Vagina (tissue), 2 donors: ENCODE results near the gene F10. TPM values are rescaled to one million over a fixed set of nuclear protein-coding genes. Genes with fewer than 3 reads are reported as not detected.

Source experiments
- DNase-seq, 2 donors: peaks; one replicate each; pipeline ENCODE4 v3.0.0-alpha.2; 2017; ENCODE audit errors: extremely low spot score in 2 of 2
- H3K27ac ChIP-seq: fragments of 200-600 bp; sonication (generic); one replicate; pipeline ENCODE4 v1.5.1; 2019
- H3K27me3 ChIP-seq: fragments of 200-600 bp; sonication (generic); one replicate; pipeline ENCODE4 v1.5.1; 2019
- H3K36me3 ChIP-seq, 2 donors: fragments of 200-600 bp; sonication (generic); one replicate each; pipeline ENCODE4 v1.5.1; 2017 to 2019
- H3K4me1 ChIP-seq: fragments of 200-600 bp; sonication (generic); one replicate; pipeline ENCODE4 v1.5.1; 2019
- H3K4me3 ChIP-seq, 2 donors: fragments of 200-600 bp; sonication (generic); 1 replicate in 1 of 2; 2 replicates in 1 of 2; pipeline ENCODE4 v1.5.1; 2016 to 2019
- H3K9me3 ChIP-seq: fragments of 200-600 bp; sonication (generic); one replicate; pipeline ENCODE4 v1.5.1; 2019
- POLR2A ChIP-seq, 2 donors: fragments of 450-650 bp; IDR thresholded peaks; one replicate each; pipeline ENCODE4 v1.6.1; 2017; ENCODE audit warnings: antibody characterized with exemption in 2 of 2, mild to moderate bottlenecking in 2 of 2, moderate library complexity in 2 of 2
- POLR2AphosphoS5 ChIP-seq, 2 donors: sonication (generic); formaldehyde crosslinking; IDR thresholded peaks; one replicate each; pipeline ENCODE4 v1.9.0; 2017; ENCODE audit warnings: antibody characterized with exemption in 2 of 2, mild to moderate bottlenecking in 2 of 2, low read depth in 1 of 2; ENCODE audit not compliant: insufficient read depth in 1 of 2
- intact Hi-C: fragments of 100-400 bp; cut with DNase I; formaldehyde crosslinking; loops from one replicate; pipeline ENCODE4 v1.15.1; 2023
- total RNA-seq: library from RNA; depleted of rRNA; stranded (reverse); fragments of >200 nt; gene quantifications from one replicate; pipeline ENCODE4 v1.2.3, GENCODE V29; 2016
- TF ChIP-seq, protein P1 (sequence below), 3 experiments: fragments of 450-650 bp in 2 of 3; fragments of 200-600 bp in 1 of 3; sonication (generic) in 1 of 3; IDR thresholded peaks; one replicate each; pipeline ENCODE4 v1.5.1; 2017 to 2019; ENCODE audit warnings: antibody characterized with exemption in 3 of 3, mild to moderate bottlenecking in 2 of 3, moderate library complexity in 2 of 3

The F10 gene
- total RNA-seq, 1 donor from 2014 or later, result 16.7 TPM

- TF ChIP-seq POLR2A (IDR thresholded peaks at IDR 0.05) (no peak), POLR2AphosphoS5 (IDR thresholded peaks at IDR 0.05; ENCODE audit: insufficient read depth in 1 of 2, low read depth in 1 of 2) (no peak)
- TF ChIP-seq, protein P1, sequence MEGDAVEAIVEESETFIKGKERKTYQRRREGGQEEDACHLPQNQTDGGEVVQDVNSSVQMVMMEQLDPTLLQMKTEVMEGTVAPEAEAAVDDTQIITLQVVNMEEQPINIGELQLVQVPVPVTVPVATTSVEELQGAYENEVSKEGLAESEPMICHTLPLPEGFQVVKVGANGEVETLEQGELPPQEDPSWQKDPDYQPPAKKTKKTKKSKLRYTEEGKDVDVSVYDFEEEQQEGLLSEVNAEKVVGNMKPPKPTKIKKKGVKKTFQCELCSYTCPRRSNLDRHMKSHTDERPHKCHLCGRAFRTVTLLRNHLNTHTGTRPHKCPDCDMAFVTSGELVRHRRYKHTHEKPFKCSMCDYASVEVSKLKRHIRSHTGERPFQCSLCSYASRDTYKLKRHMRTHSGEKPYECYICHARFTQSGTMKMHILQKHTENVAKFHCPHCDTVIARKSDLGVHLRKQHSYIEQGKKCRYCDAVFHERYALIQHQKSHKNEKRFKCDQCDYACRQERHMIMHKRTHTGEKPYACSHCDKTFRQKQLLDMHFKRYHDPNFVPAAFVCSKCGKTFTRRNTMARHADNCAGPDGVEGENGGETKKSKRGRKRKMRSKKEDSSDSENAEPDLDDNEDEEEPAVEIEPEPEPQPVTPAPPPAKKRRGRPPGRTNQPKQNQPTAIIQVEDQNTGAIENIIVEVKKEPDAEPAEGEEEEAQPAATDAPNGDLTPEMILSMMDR (IDR thresholded peaks at IDR 0.05), result no peak
- no peak for DNase-seq
- no peaks in the 10 kb centered on the region for H3K27me3 ChIP-seq
- no peak overlapping the region for H3K4me3 ChIP-seq
- H3K9me3 ChIP-seq, result no peaks in the 10 kb centered on the region
- H3K27ac ChIP-seq, result no peak overlapping the region
- H3K4me1 ChIP-seq, result peaks cover 27% of the 10 kb centered on the region
- intact Hi-C loops, result no loop called here
- no peaks in the 10 kb centered on the region for H3K36me3 ChIP-seq
These were observed 3.9 kb downstream of the F10 start for GRCh38 chr13:113126265-113127150.

DNA sequence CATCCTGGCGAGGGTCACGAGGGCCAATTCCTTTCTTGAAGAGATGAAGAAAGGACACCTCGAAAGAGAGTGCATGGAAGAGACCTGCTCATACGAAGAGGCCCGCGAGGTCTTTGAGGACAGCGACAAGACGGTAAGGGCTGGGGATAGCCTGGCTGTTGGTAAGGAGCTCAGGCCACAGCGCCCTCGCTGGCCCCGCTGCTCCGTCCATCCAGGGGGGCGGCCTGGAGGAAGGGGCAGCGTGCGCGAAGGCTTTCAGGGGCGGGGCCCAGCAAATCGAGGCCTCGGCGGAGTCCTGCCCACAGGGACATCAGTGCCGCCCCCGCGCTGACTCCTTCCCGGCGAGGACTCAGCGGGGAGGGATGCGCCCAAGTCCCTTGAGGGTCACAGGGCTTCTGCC is 6.9 kb downstream of the F10 start:
- Histone ChIP-seq H3K9me3 (no peaks in the 10 kb centered on the region), H3K4me1 (peaks cover 12% of the 10 kb centered on the region), H3K36me3 (no peaks in the 10 kb centered on the region), H3K27ac (no peak overlapping the region), H3K27me3 (no peaks in the 10 kb centered on the region), H3K4me3 (peak overlapping the region; percentile 2 to 25)
- TF ChIP-seq, protein P1 (IDR thresholded peaks at IDR 0.05), result no peak
- no peak for TF ChIP-seq POLR2AphosphoS5 (IDR thresholded peaks at IDR 0.05; ENCODE audit: insufficient read depth in 1 of 2, low read depth in 1 of 2)
- TF ChIP-seq POLR2A (IDR thresholded peaks at IDR 0.05), result no peak
- peak in 1 of 2 donors; percentile 82 for DNase-seq
- intact Hi-C loops, result no loop called here

DNA sequence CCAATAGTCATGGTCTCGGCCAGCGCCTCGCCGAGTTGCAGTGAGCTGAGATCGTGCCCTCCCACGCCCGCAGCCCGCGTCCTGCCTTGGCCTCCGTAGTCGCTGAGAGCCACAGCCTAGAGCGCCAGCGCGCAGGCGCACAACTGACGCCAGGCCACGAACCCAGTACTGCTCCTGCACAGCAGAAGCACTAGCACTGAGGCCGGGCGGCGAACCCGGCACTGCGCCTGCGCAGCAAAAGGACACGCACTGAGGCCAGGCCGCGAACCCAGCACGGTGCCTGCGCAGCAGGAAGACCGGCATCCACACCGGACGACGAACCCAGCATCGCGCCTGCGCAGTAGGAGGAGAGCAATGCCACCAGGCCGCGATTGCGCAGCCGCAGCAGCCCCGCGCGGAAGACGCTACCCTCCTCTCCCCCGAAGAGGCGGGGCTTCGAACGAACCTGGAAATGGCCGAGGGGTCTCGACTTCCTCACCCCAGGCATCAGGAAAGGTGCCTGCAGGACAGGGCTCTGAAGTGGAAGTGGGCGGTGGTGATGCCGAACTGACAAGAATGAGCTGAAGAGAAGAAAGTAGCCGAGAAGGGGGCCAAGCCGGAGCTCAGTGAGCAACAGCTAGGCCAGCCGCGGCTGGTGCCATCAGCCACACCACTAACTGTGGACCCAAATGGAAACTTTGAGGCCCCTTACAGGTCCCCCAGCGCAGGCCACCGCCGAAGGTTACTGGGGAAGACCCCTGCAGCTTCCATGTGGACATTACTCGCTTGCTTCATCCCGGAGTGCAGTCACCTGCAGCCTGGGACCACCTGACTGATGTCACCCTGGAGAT is 7.5 kb downstream of the F10 start:
- H3K27ac ChIP-seq, result no peak overlapping the region
- peak in 1 of 2 donors; percentile 58 for DNase-seq
- H3K4me3 ChIP-seq, result peak overlapping the region; percentile 2 to 25
- no peaks in the 10 kb centered on the region for H3K27me3 ChIP-seq
- H3K36me3 ChIP-seq, result no peaks in the 10 kb centered on the region
- peaks cover 9% of the 10 kb centered on the region for H3K4me1 ChIP-seq
- no peak for TF ChIP-seq POLR2AphosphoS5 (IDR thresholded peaks at IDR 0.05; ENCODE audit: insufficient read depth in 1 of 2, low read depth in 1 of 2)
- TF ChIP-seq POLR2A (IDR thresholded peaks at IDR 0.05), result no peak
- TF ChIP-seq, protein P1 (IDR thresholded peaks at IDR 0.05), result no peak
- intact Hi-C loops, result no loop called here
- no peaks in the 10 kb centered on the region for H3K9me3 ChIP-seq

GRCh38 chr13:113135281-113135760 is 12.7 kb downstream of the F10 start:
- peaks cover 0 to 2% of the 10 kb centered on the region in 2 donors for H3K36me3 ChIP-seq
- H3K4me1 ChIP-seq, result no peaks in the 10 kb centered on the region
- H3K4me3 ChIP-seq, result no peak overlapping the region
- no peaks in the 10 kb centered on the region for H3K27me3 ChIP-seq
- no peak overlapping the region for H3K27ac ChIP-seq
- no peaks in the 10 kb centered on the region for H3K9me3 ChIP-seq
- no peak for DNase-seq
- intact Hi-C loops, result no loop called here
- no peak for TF ChIP-seq POLR2A (IDR thresholded peaks at IDR 0.05)
- no peak for TF ChIP-seq POLR2AphosphoS5 (IDR thresholded peaks at IDR 0.05; ENCODE audit: insufficient read depth in 1 of 2, low read depth in 1 of 2)
- TF ChIP-seq, protein P1 (IDR thresholded peaks at IDR 0.05), result no peak
